HG03439 (cell line): ENCODE data around the gene HMCES.

ENCODE experiments used
- ATAC-seq: cut with Tn5 transposase; IDR thresholded peaks from one replicate; pipeline ENCODE4 v1.9.1; 2021; ENCODE audit warnings: mild to moderate bottlenecking, moderate library complexity; ENCODE audit not compliant: unreplicated experiment

HMCES gene

DNA sequence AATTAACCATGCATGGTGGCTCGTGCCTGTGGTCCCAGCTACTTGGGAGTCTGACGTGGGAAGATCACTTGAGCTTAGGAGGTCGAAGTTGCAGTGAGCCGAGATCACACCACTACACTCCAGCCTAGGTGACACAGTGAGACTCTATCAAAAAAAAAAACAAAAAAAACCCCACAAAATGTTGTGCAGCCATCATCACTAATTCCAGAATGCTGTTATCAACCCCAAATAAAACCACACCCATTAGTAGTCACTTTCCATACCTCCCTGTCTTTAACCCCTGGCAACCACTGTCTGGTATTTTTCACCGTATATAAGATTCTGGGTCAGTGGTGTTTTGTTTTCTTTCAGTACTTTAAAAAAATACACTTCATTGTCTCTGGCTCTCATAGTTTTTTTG is 16.6 kb downstream of the HMCES start:
- no peak for ATAC-seq

DNA sequence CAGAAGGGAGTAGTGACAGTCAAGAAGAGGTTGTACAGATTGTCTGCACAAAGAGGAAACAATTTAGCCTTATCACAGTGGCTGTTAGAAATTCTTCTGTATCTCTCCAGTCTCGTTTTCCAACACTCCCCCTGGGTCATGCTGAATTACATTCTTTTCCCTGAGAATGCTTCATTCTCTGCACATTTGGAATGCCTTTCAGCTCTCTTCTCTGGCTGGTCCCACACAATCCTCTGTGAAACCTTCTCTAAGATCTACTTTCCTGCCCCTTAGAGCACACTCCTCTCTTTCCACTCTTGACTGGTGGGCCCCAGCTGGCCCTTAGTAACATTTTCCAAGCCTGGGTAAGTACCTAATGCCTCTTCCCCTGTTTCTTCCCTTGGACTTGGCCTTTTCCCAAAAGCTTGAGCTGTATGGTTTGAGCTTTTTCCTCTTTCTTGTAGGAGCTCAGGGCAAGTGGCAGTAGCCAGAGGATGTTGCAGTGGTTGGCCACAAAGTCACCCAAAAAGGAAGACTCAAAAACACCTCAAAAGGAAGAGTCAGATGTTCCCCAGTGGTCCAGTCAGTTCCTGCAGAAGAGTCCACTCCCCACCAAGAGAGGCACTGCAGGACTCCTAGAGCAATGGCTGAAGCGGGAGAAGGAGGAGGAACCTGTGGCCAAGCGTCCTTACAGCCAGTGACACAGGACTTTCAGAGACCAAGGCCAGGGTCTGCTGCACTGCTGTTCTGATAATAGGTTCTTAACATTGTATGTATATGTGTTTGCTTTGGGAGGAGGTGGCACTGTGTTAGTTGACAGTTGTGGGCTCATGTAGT is 25.7 kb downstream of the HMCES start:
- ATAC-seq, result no peak

DNA sequence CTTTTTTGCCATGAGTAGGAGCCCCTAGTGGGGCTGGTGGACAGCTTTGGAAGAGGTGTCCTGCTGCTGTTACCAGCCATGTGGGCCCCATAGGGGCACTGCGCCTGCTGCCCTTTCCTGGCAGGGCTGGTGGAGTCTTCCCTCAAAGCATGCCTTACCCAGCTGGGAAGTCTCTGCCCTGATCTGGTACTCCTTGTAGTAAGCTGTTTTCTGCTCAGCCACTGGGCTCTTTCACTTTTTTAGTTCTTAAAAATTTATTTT is 26.2 kb downstream of the HMCES start:
- no peak for ATAC-seq

DNA sequence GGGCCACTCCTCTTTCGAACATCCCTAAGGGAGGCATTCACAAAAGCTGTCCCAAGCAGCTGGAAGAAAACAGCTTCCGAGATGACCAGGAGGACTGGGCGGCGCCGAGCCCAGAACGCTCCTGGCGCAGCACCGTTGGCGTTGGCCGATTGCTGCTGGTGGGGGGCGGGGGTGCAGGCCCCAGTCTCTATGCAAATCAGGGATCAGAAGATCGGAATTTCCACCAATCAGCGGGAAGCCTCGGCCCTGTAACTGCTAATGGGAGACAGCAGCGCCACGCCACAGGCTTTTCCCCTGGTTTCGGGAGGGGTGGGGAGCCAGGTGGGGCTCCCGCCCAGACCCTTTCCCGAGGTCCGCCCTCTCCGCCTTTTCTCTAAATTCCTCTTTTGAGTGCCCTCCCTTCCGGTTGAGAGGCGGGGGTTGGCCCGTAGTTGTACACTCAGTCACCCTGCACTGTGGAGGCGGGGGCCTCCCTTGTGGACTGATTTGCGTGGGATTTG is 27.0 kb downstream of the HMCES start:
- no peak for ATAC-seq

DNA sequence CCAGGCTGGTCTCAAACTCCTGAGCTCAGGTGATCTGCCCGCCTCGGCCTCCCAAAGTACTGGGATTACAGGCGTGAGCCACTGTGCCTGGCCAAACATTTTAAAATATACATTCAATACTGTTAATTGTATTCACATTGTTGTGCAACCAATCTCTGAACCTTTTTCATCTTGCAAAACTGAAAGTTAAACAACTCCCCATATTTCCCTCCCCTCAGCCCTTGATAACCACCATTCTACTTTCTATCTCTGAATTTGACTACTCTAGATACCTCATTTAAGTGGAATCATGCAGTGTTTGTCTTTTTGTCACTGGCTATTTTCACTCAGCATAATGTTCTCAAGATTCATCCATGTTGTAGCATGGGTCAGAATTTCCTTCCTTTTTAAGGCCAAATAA is 30.0 kb downstream of the HMCES start:
- ATAC-seq, result no peak

DNA sequence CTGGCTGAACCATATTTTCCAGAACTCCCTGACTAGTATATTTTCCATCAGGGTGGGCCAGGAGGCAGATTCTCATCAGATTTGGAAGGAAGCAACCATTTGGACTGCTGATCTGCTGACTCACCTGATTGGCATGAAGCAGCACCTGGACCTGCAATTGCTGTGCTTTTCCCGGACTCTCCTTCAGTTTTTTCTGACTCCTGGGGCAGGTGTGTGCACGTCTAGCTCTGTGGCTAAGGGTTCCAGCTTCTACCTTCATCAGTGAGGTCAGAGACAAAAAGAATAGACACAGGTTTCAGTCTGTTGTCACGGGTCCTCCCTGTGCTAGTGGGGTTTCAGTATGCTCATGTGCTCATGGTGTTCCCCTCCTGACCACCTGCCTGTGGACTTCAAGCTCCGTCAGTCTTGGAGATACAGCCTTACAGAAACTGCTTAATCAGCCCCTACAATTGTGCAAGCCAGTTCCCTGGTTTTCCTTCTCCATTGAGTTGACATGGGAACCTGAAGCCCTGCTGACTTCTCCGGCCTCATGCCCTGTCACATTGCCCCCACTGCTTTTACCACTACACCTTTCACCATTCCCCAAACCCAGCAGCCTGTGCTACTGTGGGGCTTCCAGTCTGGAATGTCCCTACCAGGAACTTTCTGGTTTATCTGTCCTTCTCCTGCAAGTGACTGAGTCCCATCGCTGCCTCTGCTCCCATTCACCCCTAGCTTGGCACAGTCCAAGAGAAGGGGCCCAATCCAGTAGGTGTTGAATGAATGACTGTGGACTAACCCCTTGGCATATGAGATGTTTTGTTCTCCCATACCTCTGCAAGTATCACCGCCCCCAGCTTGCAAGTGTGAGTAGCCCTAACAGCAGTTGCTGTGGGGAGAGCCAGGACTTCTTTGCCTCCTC is 31.7 kb downstream of the HMCES start:
- peak; percentile 36 for ATAC-seq

DNA sequence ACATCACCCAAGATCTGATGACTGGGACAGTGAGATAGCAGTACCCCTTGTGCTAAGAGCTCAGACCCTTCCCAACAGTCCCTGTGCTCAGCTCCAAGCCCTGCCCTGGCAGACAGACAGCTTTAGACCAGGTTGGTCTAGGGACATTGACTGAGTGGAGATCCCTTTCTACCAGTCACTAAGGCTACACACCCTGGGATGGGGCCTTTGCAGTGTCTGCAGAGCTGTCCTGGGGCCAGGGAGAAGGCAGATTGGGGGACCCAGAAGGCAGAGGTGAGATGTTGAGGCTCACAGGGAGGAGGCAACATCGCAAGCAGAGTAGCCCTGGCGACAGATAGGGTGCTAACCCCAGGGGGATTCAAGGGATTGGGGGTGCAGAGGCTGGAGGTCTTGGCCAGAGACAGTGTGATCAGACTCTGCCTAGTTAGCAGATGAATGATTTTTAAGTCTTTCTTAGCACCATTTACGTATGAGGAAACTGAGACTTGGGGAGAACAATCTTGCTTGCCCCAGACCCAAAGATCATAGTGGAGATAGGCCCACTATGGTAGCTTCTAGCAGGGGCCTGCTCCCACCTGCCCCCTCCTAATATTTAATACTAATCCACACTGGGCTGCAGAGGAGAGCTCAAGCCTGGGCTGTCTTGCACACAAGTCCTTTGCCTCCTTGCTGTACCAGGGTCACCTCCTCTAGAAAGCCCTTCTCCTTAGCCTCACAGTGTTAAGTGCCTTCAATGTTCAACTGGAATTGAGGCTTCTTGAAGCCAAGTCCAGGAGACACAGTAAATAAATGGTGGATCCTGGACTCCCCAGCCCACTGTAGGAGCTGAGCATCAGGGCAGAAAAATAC is 32.6 kb downstream of the HMCES start:
- ATAC-seq, result no peak

DNA sequence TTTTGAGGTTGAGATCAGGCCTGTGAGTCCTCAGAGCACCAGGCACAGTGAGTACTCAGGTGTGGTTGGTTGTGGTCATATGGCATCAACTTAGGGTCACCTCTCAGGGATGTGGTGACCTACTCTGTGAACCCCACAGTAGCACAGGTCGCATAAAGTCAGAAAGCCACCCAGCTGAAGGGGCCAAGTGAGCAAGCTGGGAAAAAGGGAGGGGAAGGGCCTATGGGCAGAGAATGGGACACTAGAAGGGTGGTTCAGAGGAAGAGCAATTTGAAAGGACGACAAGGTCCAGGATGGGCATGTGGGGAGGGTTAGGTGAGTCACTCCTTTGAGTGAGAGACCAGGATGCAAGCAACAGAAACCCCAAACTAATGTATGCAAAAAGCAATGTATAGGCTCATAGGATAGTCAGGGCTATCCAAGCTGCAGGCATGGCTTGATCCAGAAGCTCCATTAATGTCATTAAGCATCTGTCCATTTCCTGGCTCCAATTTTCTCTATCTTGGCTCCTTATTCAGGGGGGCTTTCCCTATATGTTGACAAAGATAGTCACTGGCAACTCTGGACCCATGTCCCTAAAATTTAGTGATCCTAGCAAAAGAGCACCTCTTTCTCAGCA is 33.5 kb downstream of the HMCES start:
- no peak for ATAC-seq

DNA sequence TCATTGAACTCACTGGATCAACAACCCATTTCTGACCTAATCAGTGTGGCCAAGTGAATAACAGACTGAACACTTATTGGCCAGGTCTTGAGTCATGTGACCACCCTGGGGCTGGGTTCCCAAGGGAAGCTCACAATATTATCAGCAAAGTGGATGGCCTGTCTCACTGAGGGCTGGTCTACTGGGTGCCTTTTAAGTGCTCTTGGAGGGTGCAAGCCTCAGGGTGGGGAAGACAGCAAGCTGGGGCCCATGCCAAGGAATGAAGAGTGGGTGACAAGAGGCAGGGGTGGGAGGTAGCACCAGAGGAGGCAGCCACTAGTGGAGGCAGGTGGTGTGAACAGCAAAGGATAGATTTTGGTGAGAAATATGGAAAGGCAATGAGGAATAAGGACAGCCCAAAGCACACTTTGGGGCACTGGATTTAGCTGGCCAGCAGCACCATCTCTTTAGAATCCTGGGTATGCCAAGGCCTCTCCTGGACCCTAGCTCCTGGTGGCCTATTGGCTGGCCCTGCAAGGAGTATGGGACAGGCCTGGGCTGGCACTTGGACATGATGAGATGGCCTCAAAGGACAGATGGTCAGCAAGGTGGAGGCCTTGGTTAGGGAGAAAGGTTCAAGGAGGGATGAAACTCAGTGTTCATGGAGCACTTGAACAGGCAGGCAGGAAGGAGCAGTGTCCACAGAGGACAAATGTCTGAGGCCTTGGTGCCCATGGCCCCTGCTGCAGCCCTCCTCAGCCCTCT is 34.2 kb downstream of the HMCES start:
- no peak for ATAC-seq

DNA sequence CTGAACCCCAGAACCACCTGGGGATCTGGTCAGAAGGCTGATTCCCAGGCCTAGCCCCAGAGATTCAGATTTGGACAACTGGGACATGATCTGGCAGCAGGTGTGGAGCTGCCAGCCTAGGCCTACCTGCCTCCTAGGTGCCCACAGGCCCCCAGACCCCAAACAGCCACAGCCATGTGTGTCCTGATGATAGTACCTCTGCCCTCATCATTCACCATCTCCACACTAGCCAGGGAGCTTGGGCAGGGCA is 34.7 kb downstream of the HMCES start:
- no peak for ATAC-seq

DNA sequence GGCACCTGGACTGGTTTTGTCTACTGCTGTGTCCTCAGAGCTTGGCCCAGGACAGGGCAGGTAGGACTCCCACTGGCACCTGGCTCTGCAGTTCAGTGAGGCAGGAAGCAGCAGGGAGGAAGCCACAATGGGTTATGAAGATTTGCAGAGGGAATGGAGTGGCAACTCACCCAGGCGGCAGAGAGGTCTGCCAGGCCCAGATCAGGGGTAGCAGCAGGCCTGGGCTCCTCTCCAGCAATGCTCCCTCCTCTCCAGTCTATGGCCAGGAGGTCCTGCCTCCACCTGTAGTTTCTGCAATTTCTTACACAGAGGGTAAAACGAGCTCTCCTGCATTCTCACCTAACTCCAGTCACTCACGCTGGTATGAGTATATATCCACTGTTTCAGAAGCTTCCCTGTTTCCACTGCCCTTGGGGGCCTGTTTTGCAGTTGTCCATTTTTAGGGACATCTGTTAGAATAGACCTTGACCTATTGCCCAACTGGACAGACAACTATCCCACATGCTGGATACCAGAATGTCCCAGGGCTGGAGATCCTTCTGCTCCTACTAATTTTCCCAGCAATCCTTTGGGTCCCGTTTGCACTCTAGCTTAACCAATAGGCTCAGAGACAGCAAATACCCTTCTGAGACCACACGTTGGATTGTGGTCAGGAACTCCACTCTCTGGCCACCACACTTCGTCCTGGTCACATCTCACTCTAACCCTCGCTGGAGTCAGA is 35.2 kb downstream of the HMCES start:
- ATAC-seq, result no peak

DNA sequence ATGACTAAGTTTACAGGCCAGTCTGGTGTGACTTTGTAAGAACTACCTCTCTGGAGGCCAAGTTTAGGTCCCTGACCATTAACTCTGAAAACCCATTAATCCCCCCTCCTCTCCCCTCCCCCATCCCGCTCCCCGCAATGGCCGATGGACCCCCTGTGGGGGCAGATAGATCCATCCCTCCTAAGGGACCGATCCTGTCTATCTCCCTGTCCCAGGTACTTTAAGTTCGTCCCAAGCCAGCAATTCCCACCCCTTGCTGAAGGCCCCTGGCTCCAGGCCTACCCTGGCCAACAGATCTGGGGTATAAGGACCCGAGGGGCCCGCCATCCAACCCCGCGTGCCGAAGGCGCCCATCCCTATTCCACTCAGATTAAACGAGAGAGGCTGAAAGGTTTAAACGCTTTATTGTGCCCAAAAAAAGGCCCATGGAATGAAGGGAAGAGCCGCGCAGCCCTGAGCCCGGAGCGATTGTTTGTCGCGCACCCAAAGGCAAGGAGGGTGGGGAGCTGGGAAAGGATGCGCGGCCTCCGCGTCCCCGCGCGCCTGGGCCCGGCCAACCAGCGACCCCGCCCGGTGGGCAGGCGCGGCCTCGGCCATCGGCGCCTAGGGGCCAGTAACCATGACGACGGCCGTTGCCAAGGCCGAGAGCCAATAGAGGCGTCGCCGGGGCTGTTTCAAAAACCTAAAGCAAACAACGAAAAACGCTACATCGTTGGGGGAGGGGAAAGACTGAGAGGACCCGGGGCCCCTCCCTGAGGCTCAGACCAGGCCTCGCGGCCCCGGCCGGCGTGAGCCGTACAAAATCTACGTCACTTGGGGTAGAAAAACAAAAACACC is 35.9 kb downstream of the HMCES start:
- ATAC-seq, result no peak

DNA sequence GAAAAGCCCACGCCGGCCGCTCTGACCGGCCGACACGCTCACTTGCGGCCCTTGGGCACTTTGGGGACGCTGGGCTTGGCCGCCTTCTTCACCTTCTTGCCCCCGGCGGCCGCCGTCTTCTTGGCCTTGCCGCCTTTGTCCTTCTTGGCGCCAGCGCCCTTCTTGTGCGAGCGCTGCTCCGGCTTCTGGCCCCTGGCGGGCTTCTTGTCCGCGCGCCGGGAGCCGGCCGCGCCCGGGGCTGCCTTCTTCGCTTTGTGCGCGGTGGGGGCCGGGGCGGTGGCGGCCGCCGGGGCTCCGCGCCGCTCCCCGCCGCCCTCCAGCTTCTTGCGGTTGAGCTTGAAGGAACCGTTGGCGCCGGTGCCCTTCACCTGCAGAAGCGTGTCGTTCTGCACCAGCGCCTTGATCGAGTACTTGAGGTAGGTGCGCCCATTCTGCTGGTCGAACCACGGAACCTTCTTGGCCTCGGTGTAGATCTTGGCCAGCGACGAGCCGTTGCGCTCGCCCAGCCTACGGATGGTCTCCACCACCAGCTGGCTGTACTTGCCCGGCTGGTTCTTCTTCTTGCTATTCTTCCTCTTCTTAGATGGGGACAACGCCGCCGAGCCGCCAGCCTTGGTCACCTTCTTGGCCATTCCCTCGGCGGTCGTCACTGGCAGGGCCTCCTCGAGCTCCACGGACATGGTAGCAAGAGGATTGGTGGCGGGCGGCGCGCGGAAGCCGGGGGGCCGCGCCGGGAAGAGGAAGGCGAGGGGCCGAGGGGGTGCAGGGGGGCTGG is 36.7 kb downstream of the HMCES start:
- ATAC-seq, result no peak

DNA sequence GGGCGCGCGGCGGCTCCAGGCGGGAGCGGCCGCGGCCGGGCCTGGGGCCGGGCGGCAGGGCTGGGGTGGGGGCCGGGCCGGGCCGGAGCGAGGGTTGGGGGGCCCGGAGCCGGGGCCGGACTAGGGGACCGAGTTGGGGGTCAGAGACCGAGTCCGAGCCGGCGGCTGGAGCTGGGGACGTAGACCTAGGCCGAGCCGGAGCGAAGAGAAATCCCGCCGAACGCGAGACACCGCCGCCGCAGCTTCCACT is 37.3 kb downstream of the HMCES start:
- no peak for ATAC-seq

DNA sequence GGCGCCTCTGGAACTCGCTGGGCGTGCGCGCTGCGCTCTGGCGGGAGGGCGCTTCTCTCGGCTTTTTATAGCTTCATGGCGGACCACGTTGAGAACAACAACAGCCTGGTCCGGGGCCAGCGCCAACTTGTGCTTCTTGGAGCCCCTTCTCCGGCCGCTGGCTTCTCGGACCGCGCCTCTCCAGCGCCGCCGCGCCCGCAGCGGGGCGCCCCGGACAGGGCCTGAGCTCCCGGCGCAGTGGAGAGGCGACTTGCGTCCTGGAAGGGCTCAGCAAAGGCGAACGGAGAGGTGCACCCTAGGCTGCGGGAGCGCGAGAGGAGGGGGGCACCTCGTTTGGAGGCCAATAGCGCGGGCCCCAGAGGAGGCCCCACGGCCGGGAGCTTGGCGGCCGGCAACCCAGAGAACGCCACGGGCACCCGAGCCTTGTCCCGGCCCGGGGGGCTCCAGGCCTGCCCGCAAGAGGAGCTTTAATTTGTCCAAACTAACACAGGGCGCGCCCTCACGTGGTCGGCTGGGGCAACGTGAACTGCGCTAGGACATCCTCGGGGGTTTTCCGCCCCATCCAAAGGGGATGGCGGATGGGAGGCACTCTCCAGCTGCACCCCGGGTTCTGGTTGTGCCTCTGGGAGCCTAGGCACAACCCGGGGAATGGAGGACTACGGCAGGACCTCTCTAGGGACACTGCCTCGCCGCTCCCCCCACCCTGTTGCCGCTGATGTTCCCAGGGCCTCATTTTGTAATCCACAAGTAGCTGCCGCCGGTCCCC is 37.8 kb downstream of the HMCES start:
- peak; percentile 36 for ATAC-seq

DNA sequence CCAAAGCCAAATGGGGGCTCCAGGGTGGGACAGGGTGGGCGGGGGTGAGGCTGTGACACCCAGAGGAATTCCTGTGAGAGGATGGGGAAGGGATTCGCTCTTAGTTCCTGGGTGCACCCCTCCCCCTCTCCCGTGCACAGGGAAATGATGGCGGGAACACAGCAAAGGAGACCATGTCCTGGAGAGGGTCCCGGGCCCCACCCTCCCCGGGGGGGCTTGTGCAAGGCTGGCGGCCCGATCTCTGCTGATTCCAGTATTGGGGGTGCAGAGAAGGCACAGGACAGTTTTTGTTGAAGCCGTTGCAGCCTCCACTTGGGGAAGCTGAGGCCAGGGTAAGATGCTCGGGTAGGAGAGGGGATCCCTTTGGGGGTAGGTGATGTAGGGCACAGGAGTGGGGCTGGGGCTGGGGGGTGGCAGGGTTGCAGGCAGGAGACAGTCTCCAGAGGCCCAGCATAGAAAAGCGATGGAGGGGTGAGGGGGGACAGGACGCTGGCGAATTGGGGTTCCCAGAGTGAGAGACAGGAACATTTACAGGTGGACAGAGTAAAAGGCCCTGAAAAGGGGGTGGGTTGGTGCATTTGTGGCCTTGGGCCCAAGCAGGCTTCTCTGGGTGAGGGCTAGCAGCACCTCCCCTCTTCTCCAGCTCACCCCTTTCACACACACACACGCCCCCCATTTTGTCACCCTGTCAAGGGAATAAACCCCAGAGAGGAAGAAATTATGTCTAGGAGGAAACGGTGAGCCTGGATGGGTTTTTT is 38.5 kb downstream of the HMCES start:
- no peak for ATAC-seq

DNA sequence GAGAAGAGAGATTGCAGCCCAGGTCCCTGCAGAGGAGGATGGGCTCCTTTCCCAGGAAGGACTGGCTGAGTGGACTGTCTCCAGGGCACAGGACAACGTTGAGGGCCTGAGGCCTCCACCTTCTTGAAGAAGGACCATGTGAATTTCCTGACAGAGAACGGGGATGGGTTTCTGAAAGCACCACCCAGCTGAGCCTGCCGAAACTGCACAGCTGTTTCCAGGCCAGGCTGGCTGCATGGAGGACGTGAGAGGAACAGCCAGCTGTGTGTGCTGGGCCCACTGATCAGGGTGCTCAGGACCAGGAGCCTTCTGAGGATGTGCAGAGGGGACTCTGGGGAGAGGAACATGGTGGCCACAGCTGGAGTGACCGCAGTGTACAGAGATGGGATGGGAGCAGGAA is 39.2 kb downstream of the HMCES start:
- ATAC-seq, result no peak
